Trophoblast cell (in vitro differentiated cells and primary cell): ENCODE measurements around the gene CEL.
A peak's percentile ranks its signal among the peaks of the same experiment; 100 is the strongest.
"Not testable (repeated sequence)": the region's sequence is repeated elsewhere in the genome, so short reads cannot be mapped to it uniquely, and the experiment has no call there.

Experiments used
- DNase-seq, 2 donors: peaks; one replicate each; pipeline ENCODE4 v3.0.0-alpha.2; 2016
- H2AFZ ChIP-seq: 2 replicates; pipeline ENCODE4 v1.6.1; 2013; ENCODE audit warnings: low read length, moderate library complexity, mild to moderate bottlenecking; ENCODE audit not compliant: insufficient read depth, poor library complexity
- H2AK5ac ChIP-seq: 2 replicates; pipeline ENCODE4 v1.6.1; 2013; ENCODE audit warnings: mild to moderate bottlenecking, low read length
- H2BK120ac ChIP-seq: 2 replicates; pipeline ENCODE4 v1.6.1; 2013; ENCODE audit warnings: low read length, mild to moderate bottlenecking, moderate library complexity; ENCODE audit not compliant: insufficient read depth, poor library complexity
- H2BK12ac ChIP-seq: 2 replicates; pipeline ENCODE4 v1.6.1; 2013; ENCODE audit warnings: mild to moderate bottlenecking, low read length, moderate library complexity
- H2BK5ac ChIP-seq: 2 replicates; pipeline ENCODE4 v1.6.1; 2013; ENCODE audit warnings: low read length, low read depth, moderate library complexity, mild to moderate bottlenecking; ENCODE audit not compliant: poor library complexity
- H3K14ac ChIP-seq: 2 replicates; pipeline ENCODE4 v1.6.1; 2013; ENCODE audit warnings: mild to moderate bottlenecking, low read length
- H3K18ac ChIP-seq: 2 replicates; pipeline ENCODE4 v1.6.1; 2013; ENCODE audit warnings: mild to moderate bottlenecking, low read length
- H3K23ac ChIP-seq: 2 replicates; pipeline ENCODE4 v1.6.1; 2013; ENCODE audit warnings: low read length
- H3K27ac ChIP-seq: 2 replicates; pipeline ENCODE4 v1.5.1; 2013; ENCODE audit warnings: low read depth, mild to moderate bottlenecking, inconsistent platforms, low read length, moderate library complexity
- H3K27me3 ChIP-seq: 2 replicates; pipeline ENCODE4 v1.6.1; 2013; ENCODE audit warnings: inconsistent platforms, mild to moderate bottlenecking, low read length, moderate library complexity; ENCODE audit not compliant: insufficient read depth
- H3K36me3 ChIP-seq, 2 experiments: 1 replicate in 1 of 2; 2 replicates in 1 of 2; pipeline ENCODE4 v1.6.1; 2013; ENCODE audit warnings: low read length in 2 of 2, mild to moderate bottlenecking in 2 of 2, moderate library complexity in 1 of 2; ENCODE audit not compliant: insufficient read depth in 2 of 2, control insufficient read depth in 1 of 2
- H3K4ac ChIP-seq: 2 replicates; pipeline ENCODE4 v1.6.1; 2013; ENCODE audit warnings: low read depth, mild to moderate bottlenecking, low read length, moderate library complexity
- H3K4me1 ChIP-seq, 2 experiments: 1 replicate in 1 of 2; 2 replicates in 1 of 2; pipeline ENCODE4 v1.6.1; 2013; ENCODE audit warnings: low read length in 2 of 2, mild to moderate bottlenecking in 2 of 2, moderate library complexity in 1 of 2; ENCODE audit not compliant: insufficient read depth in 2 of 2, control insufficient read depth in 1 of 2
- H3K4me2 ChIP-seq: 2 replicates; pipeline ENCODE4 v1.6.1; 2013; ENCODE audit warnings: inconsistent platforms, mild to moderate bottlenecking, low read length, moderate library complexity
- H3K4me3 ChIP-seq: 2 replicates; pipeline ENCODE4 v1.5.1; 2013; ENCODE audit warnings: mild to moderate bottlenecking, low read depth, low read length, inconsistent platforms
- H3K79me1 ChIP-seq: one replicate; pipeline ENCODE4 v1.6.1; 2013; ENCODE audit warnings: low read length
- H3K79me2 ChIP-seq: 2 replicates; pipeline ENCODE4 v1.6.1; 2013; ENCODE audit warnings: low read length, mild to moderate bottlenecking; ENCODE audit not compliant: control insufficient read depth, insufficient read depth, poor library complexity
- H3K9ac ChIP-seq: 2 replicates; pipeline ENCODE4 v1.6.1; 2013; ENCODE audit warnings: mild to moderate bottlenecking, low read length
- H3K9me3 ChIP-seq: 2 replicates; pipeline ENCODE4 v1.6.1; 2013; ENCODE audit warnings: low read depth, mild to moderate bottlenecking, control low read depth, inconsistent platforms, low read length; ENCODE audit not compliant: insufficient read depth
- H4K12ac ChIP-seq: 2 replicates; pipeline ENCODE4 v1.6.1; 2013; ENCODE audit warnings: low read depth, mild to moderate bottlenecking, low read length, moderate library complexity
- H4K8ac ChIP-seq: 2 replicates; pipeline ENCODE4 v1.6.1; 2013; ENCODE audit warnings: low read depth, mild to moderate bottlenecking, low read length, moderate library complexity
- H4K91ac ChIP-seq: one replicate; pipeline ENCODE4 v1.6.1; 2013; ENCODE audit warnings: low read depth, mild to moderate bottlenecking, low read length, moderate library complexity
- WGBS: extraction: QIAGEN DNeasy Blood & Tissue Kit; methylation state at CpG from one replicate; pipeline ENCODE4 v1.1.7; 2013; ENCODE audit warnings: missing lambda C conversion rate; ENCODE audit not compliant: insufficient read length, insufficient coverage; ENCODE audit errors: extremely low coverage; 5-methylcytosine and 5-hydroxymethylcytosine counted together

Gene CEL

GRCh38 chr9:133090752-133091385 is 29.1 kb downstream of the CEL start:
- Histone ChIP-seq H3K27me3 (no peaks in the 10 kb centered on the region), H2AFZ (no peak overlapping the region), H4K8ac (no peak overlapping the region), H3K4ac (no peak overlapping the region), H3K9me3 (peaks cover 2% of the 10 kb centered on the region), H3K23ac (no peak overlapping the region), H3K14ac (no peak overlapping the region), H3K27ac (no peak overlapping the region), H4K12ac (no peak overlapping the region), H3K9ac (no peak overlapping the region), H2BK12ac (no peak overlapping the region), H3K4me3 (peak overlapping the region; percentile 28), H4K91ac (no peak overlapping the region), H2BK5ac (no peak overlapping the region), H3K36me3 (no peaks in the 10 kb centered on the region), H2BK120ac (no peak overlapping the region), H3K4me2 (no peak overlapping the region), H3K79me2 (no peaks in the 10 kb centered on the region), H3K18ac (no peak overlapping the region), H2AK5ac (no peak overlapping the region), H3K79me1 (no peaks in the 10 kb centered on the region), H3K4me1 (no peaks in the 10 kb centered on the region)
- DNase-seq = no peak
- no CpG with 5 or more reads among the region's 11 CpGs for WGBS

- no CpG with 5 or more reads among the region's 4 CpGs for WGBS
Measured at GRCh38 chr9:133094351-133094750, 32.6 kb downstream of the CEL start.

GRCh38 chr9:133094842-133095393 is 33.1 kb downstream of the CEL start:
- WGBS = no CpG with 5 or more reads among the region's 3 CpGs
- H3K79me1 ChIP-seq = no peaks in the 10 kb centered on the region
- H3K4ac ChIP-seq = no peak overlapping the region
- H4K12ac ChIP-seq = no peak overlapping the region
- H3K4me2 ChIP-seq = no peak overlapping the region
- H3K9ac ChIP-seq = no peak overlapping the region
- no peaks in the 10 kb centered on the region for H3K27me3 ChIP-seq
- H4K91ac ChIP-seq = no peak overlapping the region
- H3K14ac ChIP-seq = no peak overlapping the region
- no peaks in the 10 kb centered on the region for H3K4me1 ChIP-seq
- peaks cover 20 to 22% of the 10 kb centered on the region in 2 experiments for H3K36me3 ChIP-seq
- H2AFZ ChIP-seq = no peak overlapping the region
- no peak for DNase-seq
- H2BK5ac ChIP-seq = no peak overlapping the region
- H2BK12ac ChIP-seq = no peak overlapping the region
- no peak overlapping the region for H3K23ac ChIP-seq
- no peak overlapping the region for H4K8ac ChIP-seq
- peaks cover 9% of the 10 kb centered on the region for H3K9me3 ChIP-seq
- no peak overlapping the region for H2BK120ac ChIP-seq
- H3K18ac ChIP-seq = no peak overlapping the region
- no peak overlapping the region for H3K27ac ChIP-seq
- no peak overlapping the region for H3K4me3 ChIP-seq
- no peaks in the 10 kb centered on the region for H3K79me2 ChIP-seq
- H2AK5ac ChIP-seq = no peak overlapping the region

More at GRCh38 chr9:133094351-133094750, 32.6 kb downstream of the CEL start:
- not testable (repeated sequence) for H3K23ac ChIP-seq, DNase-seq, H3K4me1 ChIP-seq, H3K79me2 ChIP-seq, H4K91ac ChIP-seq, H3K18ac ChIP-seq, H4K8ac ChIP-seq, H3K27ac ChIP-seq, H3K27me3 ChIP-seq, H3K14ac ChIP-seq, H2BK12ac ChIP-seq, H2AFZ ChIP-seq, H3K79me1 ChIP-seq, H2BK120ac ChIP-seq, H3K4me2 ChIP-seq, H2AK5ac ChIP-seq, H3K9me3 ChIP-seq, H3K9ac ChIP-seq, H4K12ac ChIP-seq, H2BK5ac ChIP-seq, H3K4ac ChIP-seq, H3K4me3 ChIP-seq
- H3K36me3 ChIP-seq = peaks cover 16 to 18% of the 10 kb centered on the region in 2 experiments

GRCh38 chr9:133098104-133098754 is 36.4 kb downstream of the CEL start:
- Histone ChIP-seq H3K14ac (no peak overlapping the region), H3K9me3 (peaks cover 7% of the 10 kb centered on the region), H3K36me3 (peaks cover 52 to 55% of the 10 kb centered on the region in 2 experiments), H2BK5ac (no peak overlapping the region), H2BK12ac (no peak overlapping the region), H3K4me3 (no peak overlapping the region), H3K79me1 (no peaks in the 10 kb centered on the region), H4K12ac (no peak overlapping the region), H3K27ac (no peak overlapping the region), H3K4me1 (no peaks in the 10 kb centered on the region), H3K23ac (no peak overlapping the region), H3K4ac (no peak overlapping the region), H2BK120ac (no peak overlapping the region), H4K91ac (no peak overlapping the region), H3K79me2 (no peaks in the 10 kb centered on the region), H3K18ac (no peak overlapping the region), H2AK5ac (no peak overlapping the region), H3K27me3 (no peaks in the 10 kb centered on the region), H2AFZ (no peak overlapping the region), H3K9ac (no peak overlapping the region), H3K4me2 (no peak overlapping the region), H4K8ac (no peak overlapping the region)
- DNase-seq = no peak
- WGBS = no CpG with 5 or more reads among the region's 16 CpGs
